HG02943 (cell line): ENCODE results near the gene ZNF541.
"Not testable (repeated sequence)": the region's sequence is repeated elsewhere in the genome, so short reads cannot be mapped to it uniquely, and the experiment has no call there.

Experiments
- ATAC-seq: cut with Tn5 transposase; IDR thresholded peaks from one replicate; pipeline ENCODE4 v1.9.1; 2021; ENCODE audit warnings: mild to moderate bottlenecking, low read depth, moderate library complexity; ENCODE audit not compliant: unreplicated experiment

The ZNF541 gene

DNA sequence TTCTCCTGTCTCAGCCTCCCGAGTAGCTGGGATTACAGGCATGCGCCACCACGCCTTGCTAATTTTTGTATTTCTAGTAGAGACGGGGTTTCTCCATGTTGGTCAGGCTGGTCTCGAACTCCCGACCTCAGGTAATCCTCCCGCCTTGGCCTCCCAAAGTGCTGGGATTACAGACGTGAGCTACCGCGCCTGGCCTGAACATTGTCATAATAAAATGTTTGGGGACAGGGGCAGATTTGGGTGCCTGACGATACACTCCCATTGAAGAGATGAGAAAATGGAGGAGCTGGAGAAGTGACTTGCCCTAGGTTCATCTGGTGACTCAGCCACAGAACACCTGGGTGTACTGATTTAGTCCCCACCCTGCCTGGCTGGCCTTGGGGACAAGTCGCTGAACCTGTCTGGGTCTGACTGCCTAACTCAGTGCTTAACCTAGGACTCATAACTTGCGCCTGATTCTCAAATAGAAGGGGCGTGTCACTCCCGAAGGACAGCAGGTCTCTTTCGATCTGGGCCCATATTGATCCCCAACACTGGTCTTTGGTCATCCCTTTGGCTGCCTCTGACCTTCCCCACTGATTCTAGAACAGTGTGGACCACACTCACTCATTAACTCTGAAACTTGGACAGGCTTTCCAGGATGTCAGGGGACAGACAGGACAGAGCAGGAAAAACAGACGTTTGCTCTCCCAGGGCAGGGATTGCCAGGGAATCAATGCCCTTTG lies 28.4 kb upstream of the ZNF541 start:
- no peak for ATAC-seq

DNA sequence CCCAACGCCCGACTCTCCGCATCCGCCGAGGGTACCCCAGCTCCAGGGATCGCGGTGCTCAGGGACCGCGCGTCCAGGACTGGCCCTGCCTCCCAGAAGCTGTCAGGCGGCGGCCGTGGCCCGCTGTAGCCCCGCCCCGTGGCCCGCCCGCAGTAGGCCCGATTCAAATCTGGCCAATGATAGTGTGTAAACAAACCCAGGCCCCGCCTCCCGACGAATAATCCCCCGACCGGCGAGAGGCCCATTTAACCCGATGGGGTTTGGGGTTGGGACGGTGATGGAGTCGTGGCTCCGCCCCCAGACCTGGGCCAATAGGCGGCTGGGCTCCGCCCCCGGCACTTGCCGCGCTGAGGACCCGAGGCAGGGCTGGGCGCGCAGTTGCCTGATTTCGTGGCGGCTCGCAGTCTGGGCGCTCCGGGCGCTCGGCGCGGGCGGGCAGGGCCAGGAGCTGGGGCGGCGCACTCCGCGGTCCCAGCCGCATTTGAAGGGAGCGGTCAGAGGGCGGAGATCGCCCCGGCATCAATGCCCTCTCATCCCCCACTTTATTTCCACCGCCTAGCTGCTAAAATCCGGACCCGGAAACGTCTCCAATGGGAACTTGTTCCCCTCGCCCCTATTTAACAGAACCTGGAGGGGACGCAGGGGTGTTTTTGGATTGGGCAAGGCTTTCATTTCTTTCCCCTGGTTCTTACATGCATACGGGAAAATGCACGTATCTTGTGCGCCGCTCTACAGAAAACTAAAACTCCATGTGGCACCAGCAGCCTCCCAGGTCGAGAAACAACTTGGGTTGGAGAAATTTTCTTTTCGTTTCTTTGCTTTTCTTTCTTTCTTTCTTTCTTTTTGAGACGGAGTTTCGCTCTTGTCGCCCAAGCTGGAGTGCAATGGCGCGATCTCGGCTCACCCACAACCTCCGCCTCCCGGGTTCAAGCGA lies 27.6 kb upstream of the ZNF541 start:
- peak; percentile 92 for ATAC-seq

- ATAC-seq, result not testable (repeated sequence)
These were observed 26.8 kb upstream of the ZNF541 start for GRCh38 chr19:47599671-47600245.

DNA sequence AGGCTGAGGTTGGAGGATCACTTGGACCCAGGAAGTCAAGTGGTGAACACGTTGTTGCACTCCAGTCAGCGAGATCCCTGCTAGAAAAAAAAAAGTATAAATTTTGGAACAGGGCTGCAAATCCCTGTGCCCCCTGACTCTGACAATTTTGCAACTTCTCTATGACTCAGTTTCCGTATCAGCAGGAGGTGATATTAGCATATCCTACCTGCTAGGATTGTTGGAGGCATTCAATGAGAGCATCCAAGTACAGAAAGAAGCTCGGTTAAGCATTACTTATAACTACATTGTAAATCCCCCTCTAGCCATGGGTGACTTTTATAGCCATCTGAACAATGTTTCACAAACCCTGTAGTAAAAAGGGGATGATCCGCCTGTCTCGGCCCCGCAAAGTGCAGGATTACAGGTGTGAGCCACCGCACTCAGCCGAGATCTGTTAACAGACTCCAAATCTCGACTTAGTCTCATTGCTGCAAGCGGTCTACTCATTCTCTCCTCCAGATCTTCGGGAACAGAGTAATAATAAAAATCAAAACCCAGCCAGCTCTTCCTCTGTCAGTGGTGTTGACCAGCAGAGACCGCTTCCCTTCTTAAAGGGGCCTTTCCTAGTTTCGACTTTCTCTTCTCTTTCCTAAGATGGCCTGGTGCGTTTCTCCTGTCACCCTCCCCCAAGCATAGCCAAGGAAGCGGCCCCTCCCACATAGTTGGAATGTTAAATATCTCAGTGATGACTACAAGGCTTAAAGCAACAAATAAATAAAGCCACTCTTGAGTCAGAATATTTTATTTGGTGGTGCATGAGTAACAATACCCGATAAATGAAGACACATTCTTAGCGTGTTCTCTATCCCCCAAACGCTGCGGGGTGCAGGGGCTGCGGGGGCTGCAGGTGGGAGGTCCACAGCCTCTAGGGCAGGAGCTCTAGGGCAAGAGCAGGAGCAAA lies 25.7 kb upstream of the ZNF541 start:
- no peak for ATAC-seq

- ATAC-seq, result no peak
These were observed 23.0 kb upstream of the ZNF541 start for GRCh38 chr19:47595944-47596343.

- ATAC-seq, result no peak
These were observed 20.9 kb upstream of the ZNF541 start for GRCh38 chr19:47593860-47594259.

DNA sequence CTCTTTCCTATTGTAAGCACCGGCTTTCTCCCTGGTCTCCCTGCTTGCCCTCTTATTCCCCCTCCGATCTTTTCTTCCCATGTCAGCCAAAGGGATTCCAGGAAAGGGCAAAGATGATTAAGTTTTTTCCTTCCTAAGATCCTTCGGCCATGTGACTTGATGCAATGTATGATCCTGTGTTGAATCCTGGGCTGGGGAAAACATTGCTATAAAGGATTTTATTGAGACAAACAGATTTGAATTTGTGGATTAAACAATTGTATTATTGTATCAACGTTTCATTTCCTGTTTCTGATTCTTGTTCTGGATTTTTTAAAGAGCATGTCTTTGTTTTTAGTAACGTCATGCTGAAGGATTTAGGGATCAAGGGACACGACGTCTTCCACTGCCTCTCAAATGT lies 16.9 kb upstream of the ZNF541 start:
- no peak for ATAC-seq

- ATAC-seq, result no peak
These were observed 14.3 kb upstream of the ZNF541 start for GRCh38 chr19:47587295-47587694.

DNA sequence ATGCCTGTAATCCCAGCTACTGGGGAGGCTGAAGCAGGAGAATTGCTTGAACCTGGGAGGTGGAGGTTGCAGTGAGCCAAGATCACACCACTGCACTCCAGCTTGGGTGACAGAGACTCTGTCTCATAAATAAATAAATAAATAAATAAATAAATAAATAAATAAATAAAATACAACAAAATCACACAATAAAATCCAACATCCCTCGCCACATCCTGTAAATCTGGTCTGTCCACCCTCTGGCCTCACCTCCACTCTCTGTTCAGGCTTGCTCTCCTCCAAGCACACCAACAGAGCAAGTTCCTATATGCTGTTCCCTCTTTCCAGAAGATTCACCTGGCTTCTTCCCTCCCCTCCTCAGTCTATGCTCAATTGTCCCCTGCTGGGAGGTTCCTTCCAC lies 10.2 kb upstream of the ZNF541 start:
- ATAC-seq, result not testable (repeated sequence)

- ATAC-seq, result no peak
These were observed 9.5 kb upstream of the ZNF541 start for GRCh38 chr19:47582320-47582909.

DNA sequence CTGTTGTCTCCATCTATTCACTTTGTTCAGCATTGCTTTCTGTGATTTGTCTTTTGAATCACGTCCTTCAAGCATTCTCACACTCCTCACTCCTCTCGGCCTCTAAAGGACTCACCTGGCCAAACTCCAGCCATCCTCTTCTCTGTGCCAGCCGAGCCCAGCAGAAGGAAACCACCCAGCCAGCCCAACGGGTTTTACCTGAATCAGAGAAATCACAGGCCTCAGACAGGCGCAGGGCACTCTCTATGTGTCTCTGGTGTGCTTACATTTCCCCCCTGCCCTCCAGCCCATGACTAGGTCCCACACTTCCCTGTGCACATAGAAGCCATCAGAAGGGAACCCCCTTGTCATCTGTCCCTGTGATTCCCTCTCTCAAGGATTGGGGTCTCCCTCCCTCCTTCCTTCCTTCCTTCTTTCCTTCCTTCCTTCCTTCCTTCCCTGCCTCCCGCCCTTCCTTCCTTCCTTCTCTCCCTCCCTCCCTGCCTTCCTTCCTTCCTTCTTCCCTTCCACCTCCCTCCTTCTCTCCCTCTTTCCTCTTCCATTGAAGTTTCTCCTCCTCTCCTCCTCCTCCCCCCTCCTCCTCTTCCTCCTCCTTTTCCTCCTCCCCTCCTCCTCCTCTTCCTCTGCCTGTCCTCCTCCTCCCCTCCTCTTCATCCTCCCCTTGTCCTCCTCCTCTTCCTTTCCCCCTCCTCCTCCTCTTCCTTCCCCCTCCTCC lies 8.8 kb upstream of the ZNF541 start:
- no peak for ATAC-seq

- ATAC-seq, result no peak
These were observed 7.4 kb upstream of the ZNF541 start for GRCh38 chr19:47580397-47580796.

GRCh38 chr19:47572635-47573034 lies 313 bp downstream of the ZNF541 start:
- no peak for ATAC-seq

DNA sequence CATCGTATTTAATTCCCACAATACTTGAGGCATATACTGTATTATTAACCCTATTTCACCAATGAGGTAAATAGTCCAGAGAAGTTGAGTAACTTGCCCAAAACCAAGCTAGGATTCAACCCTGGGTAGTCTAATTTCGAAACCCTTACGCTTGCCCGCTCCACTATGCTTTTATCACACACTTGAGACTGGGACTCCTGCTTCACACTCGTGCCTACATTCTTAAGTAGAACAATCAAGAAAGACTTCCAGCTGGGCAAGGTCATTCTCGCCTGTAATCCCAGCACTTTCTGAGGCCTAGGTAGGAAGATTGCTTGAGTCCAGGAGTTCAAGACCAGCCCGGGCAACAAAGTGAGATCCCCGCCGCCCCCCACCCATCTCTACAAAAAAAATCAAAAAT lies 3.6 kb downstream of the ZNF541 start:
- no peak for ATAC-seq

- ATAC-seq, result no peak
These were observed 8.9 kb downstream of the ZNF541 start for GRCh38 chr19:47564081-47564480.

DNA sequence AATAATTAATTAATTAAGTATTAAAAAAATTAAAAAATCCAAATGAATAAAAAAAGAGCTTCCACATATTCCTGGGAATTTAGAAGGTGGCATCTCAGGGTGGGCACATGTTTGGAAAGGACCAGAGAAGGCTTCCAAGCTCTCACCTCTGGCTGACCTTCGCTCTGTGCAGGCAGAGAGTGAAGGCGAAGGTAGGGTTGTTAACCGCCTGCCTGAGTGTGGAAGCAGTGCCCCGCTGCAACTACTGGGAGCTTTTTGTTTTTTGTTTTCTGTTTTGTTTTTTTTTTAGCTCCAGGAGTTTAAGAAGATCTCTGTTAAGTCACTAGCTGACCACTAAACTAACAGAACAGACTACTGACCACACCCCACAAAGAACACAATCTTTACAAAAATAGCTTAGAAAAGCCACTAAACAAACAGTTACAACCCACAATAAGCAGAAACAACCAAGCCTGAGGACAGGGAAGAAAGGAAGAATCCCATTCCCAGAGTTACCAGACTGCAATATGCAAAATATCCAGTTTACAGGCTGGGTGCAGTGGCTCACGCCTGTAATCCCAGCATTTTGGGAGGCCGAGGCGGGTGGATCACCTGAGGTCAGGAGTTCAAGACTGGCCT lies 11.4 kb downstream of the ZNF541 start:
- ATAC-seq, result no peak

DNA sequence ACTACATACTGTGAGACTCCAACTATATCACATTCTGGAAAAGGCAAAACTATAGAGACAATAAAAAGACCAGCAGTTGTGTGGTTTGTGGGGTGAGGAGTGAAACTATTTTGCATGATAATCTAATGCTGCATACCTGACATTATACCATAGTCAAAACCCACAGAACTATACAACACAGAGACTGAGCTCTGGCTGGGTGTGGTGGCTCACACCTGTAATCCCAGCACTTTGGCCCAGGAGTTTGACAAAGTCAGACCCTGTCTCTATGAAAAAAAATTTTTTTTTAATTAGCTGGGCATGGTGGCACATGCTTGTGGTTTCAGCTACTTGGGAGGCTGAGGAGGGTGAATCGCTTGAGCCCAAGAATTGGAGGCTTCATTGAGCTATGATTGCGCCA lies 11.9 kb downstream of the ZNF541 start:
- no peak for ATAC-seq

DNA sequence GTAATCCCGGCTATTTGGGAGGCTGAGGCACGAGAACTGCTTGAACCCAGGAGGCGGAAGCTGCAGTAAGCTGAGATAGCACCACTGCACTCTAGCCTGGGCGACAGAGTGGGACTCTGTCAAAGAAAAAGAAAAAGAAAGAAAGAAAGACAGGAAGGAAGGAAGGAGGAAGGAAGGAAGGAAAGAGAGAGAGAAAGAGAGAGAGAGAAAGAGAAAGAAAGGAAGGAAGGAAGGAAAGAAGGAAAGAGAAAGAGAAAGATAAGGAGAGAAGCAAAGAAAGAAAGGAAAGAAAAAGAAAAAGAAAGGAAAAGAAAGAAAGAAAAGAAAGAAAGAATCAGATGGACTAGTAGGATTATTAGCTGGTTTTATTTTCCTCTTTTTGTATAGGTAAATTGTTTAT lies 22.8 kb downstream of the ZNF541 start:
- no peak for ATAC-seq
